22Rv1 (cell line): ENCODE measurements around the gene TCTN3.
A peak's percentile ranks its signal among the peaks of the same experiment; 100 is the strongest.

ENCODE experiments used
- H3K27ac ChIP-seq: fragments of 450-650 bp; 2 replicates; pipeline ENCODE4 v1.5.1; 2017
- CTCF ChIP-seq: fragments of 450-650 bp; IDR thresholded peaks from 2 replicates; pipeline ENCODE4 v1.5.1; 2017; ENCODE audit warnings: mild to moderate bottlenecking
- ZFX ChIP-seq: fragments of 450-650 bp; IDR thresholded peaks from 2 replicates; pipeline ENCODE4 v1.6.1; 2017; ENCODE audit warnings: antibody characterized with exemption, borderline replicate concordance

TCTN3 gene

GRCh38 chr10:95657250-95657649 is 36.5 kb downstream of the TCTN3 start:
- H3K27ac ChIP-seq: peak overlapping the region; percentile 58
- TF ChIP-seq ZFX (no peak), CTCF (no peak)

- TF ChIP-seq CTCF (no peak), ZFX (no peak)
- H3K27ac ChIP-seq: peak within 1 kb of the TSS; percentile 58
Observed at GRCh38 chr10:95656291-95657164, 37.2 kb downstream of the TCTN3 start, which contains the start of gene ALDH18A1. Gene ALDH18A1, minus strand, starts transcription at chr10:95656711. Its CDS starts 3,334 bp downstream, at chr10:95653377.

- H3K27ac ChIP-seq: peak overlapping the region; percentile 58
- TF ChIP-seq ZFX (no peak), CTCF (no peak)
Observed at GRCh38 chr10:95655571-95656290, 38.0 kb downstream of the TCTN3 start.

- no peak for TF ChIP-seq ZFX
- no peak for TF ChIP-seq CTCF
- H3K27ac ChIP-seq: no peak overlapping the region
Observed at GRCh38 chr10:95653895-95654294, 39.8 kb downstream of the TCTN3 start.

- TF ChIP-seq ZFX: no peak
- no peak for TF ChIP-seq CTCF
- no peak overlapping the region for H3K27ac ChIP-seq
Observed at GRCh38 chr10:95651346-95652060, 42.2 kb downstream of the TCTN3 start.

- no peak for TF ChIP-seq ZFX
- no peak for TF ChIP-seq CTCF
- H3K27ac ChIP-seq: no peak overlapping the region
Observed at GRCh38 chr10:95650232-95650631, 43.5 kb downstream of the TCTN3 start.
